CD4-positive, CD25-positive, alpha-beta regulatory T cell (primary cell): ENCODE data around the gene TMEM131L. TPM values are rescaled to one million over a fixed set of nuclear protein-coding genes. Genes with fewer than 3 reads are reported as not detected.

Experiments used
- ATAC-seq, 2 donors: fragments of 150-1000 bp; cut with Tn5 transposase; one replicate each; pipeline ENCODE4 v1.10.0; 2021; ENCODE audit warnings: low read depth in 2 of 2, moderate number of reproducible peaks in 2 of 2, moderate library complexity in 1 of 2
- DNase-seq, 3 donors: peaks; one replicate each; pipeline versions ENCODE4 v3.0.0 to v3.0.0-alpha.2; 2012 to 2022; ENCODE audit warnings: mixed read lengths in 1 of 3
- H3K27ac ChIP-seq: one replicate; pipeline ENCODE4 v1.7.0; 2013; ENCODE audit warnings: mild to moderate bottlenecking, low read length; ENCODE audit not compliant: insufficient read depth, poor library complexity, severe bottlenecking
- H3K27me3 ChIP-seq: one replicate; pipeline ENCODE4 v1.7.0; 2013; ENCODE audit warnings: low read length; ENCODE audit not compliant: control insufficient read depth, insufficient read depth
- H3K36me3 ChIP-seq: one replicate; pipeline ENCODE4 v1.7.0; 2013; ENCODE audit warnings: mild to moderate bottlenecking, low read length, moderate library complexity; ENCODE audit not compliant: control insufficient read depth, insufficient read depth
- H3K4me1 ChIP-seq: 2 replicates; pipeline ENCODE4 v1.7.0; 2013; ENCODE audit warnings: mild to moderate bottlenecking, low read length; ENCODE audit not compliant: insufficient read depth, control insufficient read depth, poor library complexity, severe bottlenecking
- H3K4me3 ChIP-seq: one replicate; pipeline ENCODE4 v1.7.0; 2013; ENCODE audit warnings: low read depth, mild to moderate bottlenecking, low read length, moderate library complexity
- H3K9me3 ChIP-seq, 2 experiments: 1 replicate in 1 of 2; 2 replicates in 1 of 2; pipeline ENCODE4 v1.7.0; 2013; ENCODE audit warnings: low read length in 2 of 2, mild to moderate bottlenecking in 1 of 2, moderate library complexity in 1 of 2; ENCODE audit not compliant: control insufficient read depth in 2 of 2
- H3K27ac Mint-ChIP-seq, 3 donors: one replicate each; pipeline ENCODE4 v1.8.0; 2020 to 2022; ENCODE audit warnings: mild to moderate bottlenecking in 3 of 3, mixed read lengths in 3 of 3, moderate library complexity in 2 of 3
- H3K27me3 Mint-ChIP-seq: one replicate; pipeline ENCODE4 v1.8.0; 2022; ENCODE audit warnings: mild to moderate bottlenecking, mixed read lengths
- H3K36me3 Mint-ChIP-seq: one replicate; pipeline ENCODE4 v1.8.0; 2020; ENCODE audit warnings: mixed read lengths
- H3K4me1 Mint-ChIP-seq, 4 donors: one replicate each; pipeline ENCODE4 v1.8.0; 2020 to 2022; ENCODE audit warnings: mixed read lengths in 4 of 4, mild to moderate bottlenecking in 1 of 4
- H3K4me3 Mint-ChIP-seq, 4 donors: one replicate each; pipeline ENCODE4 v1.8.0; 2020 to 2022; ENCODE audit warnings: mild to moderate bottlenecking in 4 of 4, mixed read lengths in 4 of 4, moderate library complexity in 3 of 4
- H3K9me3 Mint-ChIP-seq, 7 donors: one replicate each; pipeline ENCODE4 v1.8.0; 2020 to 2022; ENCODE audit warnings: mixed read lengths in 7 of 7, mild to moderate bottlenecking in 3 of 7, moderate library complexity in 2 of 7
- polyA plus RNA-seq, 4 donors: library from polyadenylated mRNA; unstranded; fragments of 300-500 nt; fragmentation: Illumina TruSeq; gene quantifications; one replicate each; pipeline ENCODE4 v1.2.3, GENCODE V29; 2021
- total RNA-seq: library from RNA; stranded (reverse); gene quantifications from one replicate; pipeline ENCODE4 v1.2.3, GENCODE V29; 2022

The TMEM131L gene
- total and polyA plus RNA-seq, 5 donors from 2014 or later = 35.5 to 86.4 (median 44.1) TPM

- H3K4me3 ChIP-seq = no peak overlapping the region
- H3K27ac Mint-ChIP-seq = peak overlapping the region; percentile 1 to 60 (median 16)
- DNase-seq (no peak), ATAC-seq (no peak)
- H3K27me3 Mint-ChIP-seq = no peaks in the 10 kb centered on the region
- no peaks in the 10 kb centered on the region for H3K9me3 ChIP-seq
- H3K27me3 ChIP-seq = no peaks in the 10 kb centered on the region
- H3K36me3 ChIP-seq = peaks cover 13% of the 10 kb centered on the region
- H3K4me3 Mint-ChIP-seq = peak overlapping the region in 2 of 4 donors; percentile 38 to 61
- H3K4me1 Mint-ChIP-seq = peaks cover 35 to 90% (median 61%) of the 10 kb centered on the region in 4 donors
- H3K36me3 Mint-ChIP-seq = peaks cover 47% of the 10 kb centered on the region
- peaks cover 39% of the 10 kb centered on the region for H3K4me1 ChIP-seq
- H3K9me3 Mint-ChIP-seq = peaks cover 0 to 1% (median 0%) of the 10 kb centered on the region in 7 donors
- H3K27ac ChIP-seq = no peak overlapping the region
Observed at GRCh38 chr4:153512162-153512852, 46.1 kb downstream of the TMEM131L start.

- Mint-ChIP-seq H3K9me3 (no peaks in the 10 kb centered on the region), H3K36me3 (peaks cover 40% of the 10 kb centered on the region), H3K4me1 (peaks cover 35 to 90% (median 61%) of the 10 kb centered on the region in 4 donors), H3K27me3 (no peaks in the 10 kb centered on the region), H3K27ac (peak overlapping the region; percentile 27 to 84 (median 74)), H3K4me3 (peak overlapping the region in 2 of 4 donors; percentile 54 to 63)
- Histone ChIP-seq H3K36me3 (peaks cover 17% of the 10 kb centered on the region), H3K27ac (peak overlapping the region; percentile 39), H3K4me1 (peaks cover 46% of the 10 kb centered on the region), H3K27me3 (no peaks in the 10 kb centered on the region), H3K9me3 (no peaks in the 10 kb centered on the region), H3K4me3 (peak overlapping the region; percentile 11)
- no peak for ATAC-seq
- no peak for DNase-seq
Observed at GRCh38 chr4:153512952-153513500, 46.9 kb downstream of the TMEM131L start.

- H3K4me3 Mint-ChIP-seq = peak overlapping the region in 1 of 4 donors; percentile 24
- no peak for ATAC-seq
- Histone ChIP-seq H3K4me1 (peaks cover 50% of the 10 kb centered on the region), H3K27me3 (no peaks in the 10 kb centered on the region), H3K4me3 (no peak overlapping the region), H3K9me3 (no peaks in the 10 kb centered on the region), H3K27ac (peak overlapping the region; percentile 39), H3K36me3 (peaks cover 19% of the 10 kb centered on the region)
- no peaks in the 10 kb centered on the region for H3K27me3 Mint-ChIP-seq
- H3K9me3 Mint-ChIP-seq = no peaks in the 10 kb centered on the region
- peak overlapping the region; percentile 27 to 66 (median 27) for H3K27ac Mint-ChIP-seq
- peaks cover 39% of the 10 kb centered on the region for H3K36me3 Mint-ChIP-seq
- peaks cover 36 to 92% (median 65%) of the 10 kb centered on the region in 4 donors for H3K4me1 Mint-ChIP-seq
- no peak for DNase-seq
Observed at GRCh38 chr4:153513596-153513995, 47.4 kb downstream of the TMEM131L start.

- Mint-ChIP-seq H3K4me3 (peak overlapping the region in 3 of 4 donors; percentile 9 to 53 (median 44)), H3K4me1 (peaks cover 40 to 94% (median 70%) of the 10 kb centered on the region in 4 donors), H3K9me3 (no peaks in the 10 kb centered on the region), H3K27me3 (no peaks in the 10 kb centered on the region), H3K27ac (peak overlapping the region in 2 of 3 donors; percentile 27 to 72), H3K36me3 (peaks cover 39% of the 10 kb centered on the region)
- DNase-seq = no peak
- no peak for ATAC-seq
- Histone ChIP-seq H3K9me3 (no peaks in the 10 kb centered on the region), H3K27me3 (no peaks in the 10 kb centered on the region), H3K4me1 (peaks cover 54% of the 10 kb centered on the region), H3K36me3 (peaks cover 19% of the 10 kb centered on the region), H3K4me3 (no peak overlapping the region), H3K27ac (peak overlapping the region; percentile 59)
Observed at GRCh38 chr4:153514001-153514526, 47.9 kb downstream of the TMEM131L start.

- ATAC-seq (no peak), DNase-seq (peak in 1 of 3 donors; percentile 45)
- Mint-ChIP-seq H3K9me3 (no peaks in the 10 kb centered on the region), H3K27me3 (no peaks in the 10 kb centered on the region), H3K36me3 (peaks cover 33% of the 10 kb centered on the region), H3K4me1 (peaks cover 48 to 94% (median 74%) of the 10 kb centered on the region in 4 donors), H3K4me3 (peak overlapping the region; percentile 0 to 79 (median 22)), H3K27ac (peak overlapping the region; percentile 82 to 93 (median 88))
- Histone ChIP-seq H3K4me3 (no peak overlapping the region), H3K27me3 (no peaks in the 10 kb centered on the region), H3K4me1 (peaks cover 62% of the 10 kb centered on the region), H3K36me3 (peaks cover 14% of the 10 kb centered on the region), H3K27ac (peak overlapping the region; percentile 59), H3K9me3 (no peaks in the 10 kb centered on the region)
Observed at GRCh38 chr4:153514688-153515426, 48.7 kb downstream of the TMEM131L start.

- Mint-ChIP-seq H3K9me3 (no peaks in the 10 kb centered on the region), H3K4me3 (peak overlapping the region in 2 of 4 donors; percentile 72 to 87), H3K36me3 (peaks cover 15% of the 10 kb centered on the region), H3K4me1 (peaks cover 54 to 94% (median 78%) of the 10 kb centered on the region in 4 donors), H3K27ac (peak overlapping the region; percentile 5 to 95 (median 81)), H3K27me3 (no peaks in the 10 kb centered on the region)
- Histone ChIP-seq H3K27me3 (no peaks in the 10 kb centered on the region), H3K4me3 (peak overlapping the region; percentile 72), H3K27ac (peak overlapping the region; percentile 76), H3K9me3 (no peaks in the 10 kb centered on the region), H3K36me3 (peaks cover 8% of the 10 kb centered on the region), H3K4me1 (peaks cover 82% of the 10 kb centered on the region)
- ATAC-seq = no peak
- no peak for DNase-seq
Observed at GRCh38 chr4:153517159-153517558, 51.0 kb downstream of the TMEM131L start.

GRCh38 chr4:153518001-153518400 lies 51.8 kb downstream of the TMEM131L start:
- peaks cover 8% of the 10 kb centered on the region for H3K36me3 ChIP-seq
- H3K9me3 ChIP-seq = no peaks in the 10 kb centered on the region
- H3K4me1 ChIP-seq = peaks cover 84% of the 10 kb centered on the region
- no peaks in the 10 kb centered on the region for H3K27me3 ChIP-seq
- Mint-ChIP-seq H3K36me3 (peaks cover 13% of the 10 kb centered on the region), H3K27me3 (no peaks in the 10 kb centered on the region), H3K4me3 (peak overlapping the region; percentile 72 to 87 (median 85)), H3K4me1 (peaks cover 56 to 94% (median 78%) of the 10 kb centered on the region in 4 donors), H3K27ac (peak overlapping the region; percentile 81 to 95 (median 95)), H3K9me3 (no peaks in the 10 kb centered on the region)
- peak overlapping the region; percentile 76 for H3K27ac ChIP-seq
- no peak for ATAC-seq
- H3K4me3 ChIP-seq = peak overlapping the region; percentile 72
- DNase-seq = peak in 1 of 3 donors; percentile 37
